Hepatic stellate cell (primary cell): ENCODE data around the gene DSC2.
"Not testable (repeated sequence)": the region's sequence is repeated elsewhere in the genome, so short reads cannot be mapped to it uniquely, and the experiment has no call there.

Experiments used
- DNase-seq: peaks from one replicate; pipeline ENCODE4 v3.0.0; 2011; ENCODE audit warnings: low spot score

Gene DSC2

DNA sequence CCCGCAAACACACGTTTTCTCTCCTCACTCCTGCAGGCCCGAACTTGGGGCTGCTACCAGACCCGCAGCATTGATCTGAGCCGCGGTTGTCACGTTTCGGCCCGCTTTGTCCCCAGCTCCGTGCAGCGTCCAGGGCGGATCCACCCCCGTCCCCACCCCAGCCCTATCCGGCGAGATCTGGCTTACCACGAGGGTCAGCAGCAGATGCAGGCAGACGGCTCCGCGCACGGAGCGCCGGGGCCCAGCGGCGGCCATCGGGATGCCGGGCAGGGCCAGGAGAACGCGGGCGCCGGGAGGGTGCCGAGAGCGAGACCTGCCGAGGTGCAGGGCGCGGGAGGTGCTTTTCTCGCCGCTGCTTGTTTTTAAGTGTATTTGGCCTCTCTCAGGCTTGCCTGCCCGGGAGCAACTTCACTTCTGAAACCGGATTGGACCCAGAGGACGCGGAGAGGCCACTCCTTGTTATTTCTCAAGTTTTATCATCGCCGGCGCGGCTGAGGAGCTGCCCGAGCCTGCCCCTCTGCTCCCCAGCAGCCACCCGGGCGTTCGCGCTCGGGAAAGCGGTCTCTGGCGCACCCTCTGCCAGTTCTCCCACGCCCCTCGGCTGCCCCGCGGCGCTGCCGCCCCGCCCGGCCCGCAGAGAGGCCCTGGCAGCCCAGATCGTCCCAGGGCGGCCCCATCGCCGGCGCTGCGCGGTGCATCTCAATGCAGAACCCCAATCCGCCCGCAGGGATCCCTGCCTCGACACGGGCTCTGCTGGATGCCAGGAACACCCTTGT lies 59.6 kb downstream of the DSC2 start, which contains the start of gene DSC3:
DSC3 (minus strand) TSS at position 337 of the 776 bp plus-strand sequence; CDS start at position 255, 82 bp downstream.
- no peak for DNase-seq

GRCh38 chr18:31042084-31042405 lies 60.2 kb downstream of the DSC2 start:
- DNase-seq: no peak

GRCh38 chr18:31041271-31042083 lies 60.7 kb downstream of the DSC2 start:
- DNase-seq: no peak

DNA sequence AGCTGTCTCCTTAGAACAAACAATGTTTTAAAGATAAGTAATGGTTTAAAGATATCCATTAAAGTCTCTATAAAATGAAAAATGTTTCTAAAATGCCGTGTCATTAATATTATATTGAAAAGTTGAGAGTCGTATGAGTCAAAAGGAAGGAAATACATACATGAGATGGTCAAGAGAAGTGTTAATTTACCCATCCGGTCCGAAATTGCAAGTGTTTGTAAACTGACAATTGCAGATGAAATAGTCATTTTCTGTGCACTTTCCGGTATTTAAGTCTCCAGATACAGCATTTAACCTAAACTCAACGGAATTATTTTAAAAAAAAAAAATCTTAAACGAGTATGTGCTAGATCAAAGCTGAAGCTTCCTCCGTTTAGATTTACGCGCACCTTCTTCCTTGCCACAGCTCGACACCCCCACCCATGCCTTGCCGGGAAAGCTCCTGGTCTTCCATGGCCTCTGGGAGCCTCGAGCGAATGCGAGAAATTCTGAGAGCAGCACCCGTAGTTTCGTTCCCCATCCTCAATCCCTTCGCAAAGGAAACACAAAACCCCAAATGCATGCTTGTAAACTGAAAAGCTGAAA lies 61.4 kb downstream of the DSC2 start:
- DNase-seq: no peak

DNA sequence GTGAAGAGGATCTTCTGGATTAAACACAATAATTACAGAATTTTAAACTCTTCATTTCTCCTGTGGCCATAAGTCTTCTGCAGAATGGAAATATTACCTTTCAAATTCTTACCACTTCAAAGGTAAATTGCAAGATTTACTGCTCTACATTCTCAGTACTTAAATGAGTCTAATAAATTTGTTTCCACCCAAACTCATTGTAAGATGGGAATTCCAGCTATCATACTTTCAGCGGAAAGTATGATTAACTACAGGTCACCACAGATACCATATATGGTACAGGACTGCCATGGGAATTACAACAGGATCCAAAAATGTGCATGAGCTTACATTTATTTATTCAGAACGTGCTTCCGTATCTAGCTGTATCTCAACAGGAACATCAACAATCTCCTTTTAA lies 62.8 kb downstream of the DSC2 start:
- no peak for DNase-seq

DNA sequence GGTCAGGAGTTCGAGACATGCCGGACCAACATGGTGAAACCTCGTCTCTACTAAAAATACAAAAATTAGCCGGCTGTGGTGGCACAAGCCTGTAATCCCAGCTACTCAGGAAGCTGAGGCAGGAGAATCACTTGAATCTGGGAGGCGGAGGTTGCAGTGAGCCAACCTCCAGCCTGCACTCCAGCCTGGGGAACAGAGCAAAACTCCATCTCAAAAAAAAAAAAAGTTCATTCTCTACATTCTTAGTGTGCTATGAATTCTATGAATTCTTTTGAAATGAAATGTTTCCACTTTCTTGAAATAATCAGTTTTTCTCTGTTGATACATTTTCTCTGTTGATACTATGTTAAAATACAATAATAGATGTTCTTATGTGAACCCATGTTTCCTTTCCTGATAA lies 64.5 kb downstream of the DSC2 start:
- not testable (repeated sequence) for DNase-seq

- no peak for DNase-seq
Observed at GRCh38 chr18:31034541-31034940, 67.7 kb downstream of the DSC2 start.

GRCh38 chr18:31030574-31031278 lies 71.5 kb downstream of the DSC2 start:
- DNase-seq: no peak

DNA sequence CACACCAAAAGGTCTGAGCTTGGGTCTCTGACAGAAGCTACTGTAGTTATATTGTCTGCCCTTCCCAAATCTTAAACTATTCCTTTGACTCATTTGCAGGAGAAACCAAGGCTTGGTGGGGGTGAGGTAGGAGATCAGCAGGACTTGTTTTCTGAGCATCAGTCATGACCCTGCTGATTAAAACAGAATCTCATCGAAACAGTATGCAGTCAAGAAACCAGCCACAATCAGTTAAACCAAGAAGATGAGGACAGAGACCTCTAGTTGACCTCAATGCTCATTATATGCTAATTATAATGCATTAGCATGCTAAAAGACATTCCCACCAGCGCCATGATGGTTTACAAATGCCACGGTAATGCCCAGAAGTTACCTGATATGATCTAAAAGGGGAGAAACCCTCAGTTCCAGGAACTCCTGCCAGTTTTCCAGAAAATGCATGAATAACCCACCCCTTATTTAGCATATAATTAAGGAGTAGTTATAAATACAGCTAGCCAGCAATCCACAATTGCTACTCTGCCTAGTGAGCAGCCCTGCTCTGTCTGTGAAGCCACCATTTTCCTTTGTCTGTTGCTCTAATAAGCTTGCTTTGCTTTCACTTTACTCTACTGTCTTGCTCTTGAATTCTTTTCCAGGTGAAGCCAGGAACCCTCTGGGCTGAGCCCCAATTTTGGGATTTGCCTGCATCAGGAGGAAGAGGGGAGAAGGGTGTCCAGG lies 86.3 kb downstream of the DSC2 start:
- DNase-seq: no peak

DNA sequence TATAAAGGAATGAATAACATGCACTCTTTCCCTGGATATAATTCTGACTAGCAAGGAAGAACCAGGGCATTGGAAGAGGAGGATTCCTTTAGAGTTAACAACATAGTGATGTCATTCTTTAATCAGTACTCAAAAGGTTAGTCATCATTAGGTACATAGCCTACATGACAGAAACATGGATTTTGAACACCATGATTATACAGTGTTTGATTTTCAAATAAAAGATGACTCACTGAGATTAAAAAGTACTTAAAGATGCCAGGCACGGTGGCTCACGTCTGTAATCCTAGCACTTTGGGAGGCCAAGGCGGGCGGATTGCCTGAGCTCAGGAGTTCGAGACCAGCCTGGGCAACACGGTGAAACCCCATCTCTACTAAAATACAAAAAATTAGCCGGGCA lies 90.8 kb downstream of the DSC2 start:
- not testable (repeated sequence) for DNase-seq

DNA sequence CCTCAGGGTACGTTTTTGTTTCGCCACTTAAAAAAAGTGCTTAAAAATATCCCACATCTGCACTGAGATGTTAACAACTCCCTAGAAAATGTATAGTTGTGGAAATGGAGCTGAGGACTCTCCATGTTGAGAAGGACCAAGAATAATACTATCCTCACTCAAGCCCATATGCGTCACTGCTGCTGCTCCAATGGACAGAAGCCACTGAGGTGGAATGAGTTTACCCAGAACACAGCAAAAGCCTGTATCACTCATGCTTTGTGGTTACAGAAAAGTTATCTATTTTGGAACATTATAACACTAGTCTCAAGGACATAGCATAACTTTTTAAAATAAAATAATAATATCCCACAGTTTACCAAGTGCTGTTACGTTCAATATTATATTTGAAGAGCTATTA lies 91.6 kb downstream of the DSC2 start:
- DNase-seq: no peak
